ENCODE measurements around the gene MAP2.

MAP2 gene

GRCh38 chr2:209423562-209424198 lies at the start of gene MAP2:
Gene MAP2 (plus strand): TSS chr2:209424047. CDS start chr2:209653171, 229,124 bp downstream.
- peak; percentile 45 for DNase-seq (ENCODE audit: low read depth)

DNA sequence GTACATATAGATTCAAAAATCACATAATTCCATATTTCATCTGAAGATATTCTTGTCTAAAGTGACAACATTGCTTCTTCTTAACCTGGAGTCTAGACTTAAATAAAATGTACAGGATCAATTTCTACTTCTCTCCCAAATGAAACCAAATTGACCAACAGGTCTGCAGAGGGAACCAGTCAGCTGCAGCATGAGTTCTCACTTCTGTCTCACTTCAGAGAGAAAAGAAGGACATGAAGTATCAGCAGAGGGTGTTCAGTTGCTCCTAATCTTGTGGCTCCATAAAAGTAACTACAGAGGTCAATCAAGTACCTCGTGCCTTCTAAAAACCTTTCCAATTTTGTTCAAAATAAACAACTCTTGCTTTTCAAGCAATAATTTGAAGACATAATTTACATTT lies 47.2 kb upstream of the MAP2 start:
- DNase-seq (ENCODE audit: low read depth): no peak

GRCh38 chr2:209380293-209380692 lies 43.6 kb upstream of the MAP2 start:
- DNase-seq (ENCODE audit: low read depth): no peak

GRCh38 chr2:209381091-209381490 lies 42.8 kb upstream of the MAP2 start:
- DNase-seq (ENCODE audit: low read depth): no peak

DNA sequence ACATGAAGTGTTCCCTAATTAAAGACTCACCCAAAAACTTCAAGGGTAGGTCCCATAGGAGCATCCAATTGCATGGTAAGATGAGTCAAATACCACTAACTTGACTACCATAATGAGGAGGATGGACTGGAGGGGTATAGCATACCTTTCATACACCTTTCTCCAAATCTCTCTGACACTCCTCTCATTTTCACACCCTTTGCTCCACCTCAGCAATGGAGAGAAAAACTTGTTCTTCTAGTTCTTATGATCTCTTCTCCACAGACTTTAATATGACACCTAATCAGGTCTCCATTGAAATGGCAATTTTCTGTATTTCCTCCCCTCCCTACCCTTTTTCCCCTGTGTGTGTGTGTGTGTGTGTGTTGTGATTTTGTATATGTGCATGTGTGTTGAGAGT lies 41.1 kb upstream of the MAP2 start:
- DNase-seq (ENCODE audit: low read depth): no peak

DNA sequence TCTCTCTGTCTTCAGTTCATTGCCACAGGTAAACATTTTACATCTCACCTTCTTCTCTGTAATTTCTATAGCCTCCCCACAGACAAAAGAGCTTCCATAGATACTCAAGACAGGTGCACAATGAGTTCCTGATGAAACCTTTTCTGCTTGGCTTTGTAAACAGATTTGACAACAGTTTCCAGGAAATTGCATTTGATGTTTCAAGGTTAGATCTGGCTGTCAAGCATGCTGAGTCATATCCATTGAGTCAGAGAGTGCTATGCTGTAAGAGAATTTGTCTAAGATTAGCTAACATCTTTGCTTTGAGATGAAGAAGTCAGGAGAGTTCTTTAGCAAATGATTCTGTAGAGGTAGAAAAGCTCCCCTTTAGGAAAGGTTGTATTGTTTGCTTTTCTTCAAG lies 40.6 kb upstream of the MAP2 start:
- DNase-seq (ENCODE audit: low read depth): peak; percentile 42

- DNase-seq (ENCODE audit: low read depth): no peak
These were observed 36.5 kb upstream of the MAP2 start for GRCh38 chr2:209387389-209387788.

GRCh38 chr2:209388446-209389037 lies 35.3 kb upstream of the MAP2 start:
- no peak for DNase-seq (ENCODE audit: low read depth)

DNA sequence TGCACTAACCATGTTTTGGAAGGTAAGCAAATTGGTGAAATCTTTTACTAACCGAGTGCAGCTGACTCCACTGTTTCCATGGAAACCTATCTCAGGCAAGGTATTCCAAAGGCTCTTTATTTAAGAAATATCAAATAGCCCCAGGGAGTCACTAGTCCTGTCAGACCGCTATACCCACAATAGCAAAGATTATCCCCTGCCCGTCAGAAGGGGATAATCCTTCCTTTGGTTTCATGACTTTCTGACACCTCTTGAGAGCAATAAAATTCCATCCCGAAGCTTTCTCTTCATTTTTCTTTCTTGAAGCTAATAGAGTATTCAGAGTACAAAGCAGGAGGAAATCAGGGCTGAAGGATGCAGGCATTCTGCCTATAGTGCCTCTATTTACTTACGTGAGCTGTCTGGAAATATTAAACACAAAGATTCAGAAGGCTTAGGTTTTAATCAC lies 34.7 kb upstream of the MAP2 start:
- DNase-seq (ENCODE audit: low read depth): no peak

- no peak for DNase-seq (ENCODE audit: low read depth)
These were observed 33.0 kb upstream of the MAP2 start for GRCh38 chr2:209390839-209391238.

- no peak for DNase-seq (ENCODE audit: low read depth)
These were observed 32.0 kb upstream of the MAP2 start for GRCh38 chr2:209391776-209392401.

GRCh38 chr2:209395229-209395628 lies 28.6 kb upstream of the MAP2 start:
- no peak for DNase-seq (ENCODE audit: low read depth)

GRCh38 chr2:209395652-209396051 lies 28.2 kb upstream of the MAP2 start:
- no peak for DNase-seq (ENCODE audit: low read depth)

DNA sequence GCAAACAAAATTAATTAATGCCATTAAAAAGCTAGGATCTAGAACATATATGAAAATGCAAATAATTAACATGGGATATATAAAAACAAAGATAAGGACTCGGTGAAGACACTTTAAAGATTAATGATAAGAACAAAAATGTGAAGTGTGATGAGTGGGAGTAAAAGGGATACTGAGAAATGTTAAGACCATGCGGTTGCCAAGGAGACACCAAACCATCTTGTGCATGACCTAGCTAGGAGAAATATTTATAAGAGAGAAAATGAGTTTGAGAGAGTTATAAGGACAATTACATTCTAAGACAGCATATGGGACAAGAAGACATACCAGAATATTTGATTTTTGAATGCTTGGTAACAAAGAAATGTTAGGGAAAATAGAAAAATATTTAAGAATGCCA lies 25.4 kb upstream of the MAP2 start:
- DNase-seq (ENCODE audit: low read depth): no peak

GRCh38 chr2:209401788-209402187 lies 22.1 kb upstream of the MAP2 start:
- no peak for DNase-seq (ENCODE audit: low read depth)

- DNase-seq (ENCODE audit: low read depth): no peak
These were observed 12.6 kb upstream of the MAP2 start for GRCh38 chr2:209411296-209411695.

- DNase-seq (ENCODE audit: low read depth): no peak
These were observed 12.1 kb upstream of the MAP2 start for GRCh38 chr2:209411718-209412117.

DNA sequence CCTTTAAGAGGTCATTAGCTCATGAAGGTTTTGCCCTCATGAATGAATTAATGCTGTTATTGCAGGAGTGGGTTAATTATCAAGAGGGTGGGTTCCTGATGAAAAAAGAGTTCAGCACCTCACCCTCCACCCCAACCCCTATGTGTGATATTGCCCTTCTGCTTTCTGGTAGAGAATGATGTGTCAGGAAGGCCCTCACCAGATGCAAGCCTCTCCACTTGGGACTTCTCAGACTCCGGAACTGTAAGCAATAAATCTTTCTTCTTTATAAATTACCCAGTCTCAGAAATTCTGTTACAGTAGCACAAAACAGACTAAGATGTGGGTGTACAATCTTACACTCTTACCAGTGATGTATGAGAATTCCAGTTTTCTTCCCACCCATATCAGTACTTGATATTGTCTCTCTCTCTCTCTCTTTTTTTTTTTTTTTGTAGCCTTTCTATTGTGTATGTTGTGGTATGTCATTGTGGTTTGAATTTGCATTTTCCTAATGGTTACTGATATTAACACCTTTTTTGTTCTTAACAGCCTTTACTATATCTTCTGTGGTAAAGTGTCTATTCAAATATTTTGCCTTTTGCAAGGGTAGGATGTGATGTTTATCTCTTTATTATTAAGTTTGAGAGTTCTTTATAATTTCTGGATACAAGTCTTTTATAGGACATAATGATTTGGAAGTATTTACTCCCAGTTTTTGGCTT lies 10.4 kb upstream of the MAP2 start:
- no peak for DNase-seq (ENCODE audit: low read depth)

DNA sequence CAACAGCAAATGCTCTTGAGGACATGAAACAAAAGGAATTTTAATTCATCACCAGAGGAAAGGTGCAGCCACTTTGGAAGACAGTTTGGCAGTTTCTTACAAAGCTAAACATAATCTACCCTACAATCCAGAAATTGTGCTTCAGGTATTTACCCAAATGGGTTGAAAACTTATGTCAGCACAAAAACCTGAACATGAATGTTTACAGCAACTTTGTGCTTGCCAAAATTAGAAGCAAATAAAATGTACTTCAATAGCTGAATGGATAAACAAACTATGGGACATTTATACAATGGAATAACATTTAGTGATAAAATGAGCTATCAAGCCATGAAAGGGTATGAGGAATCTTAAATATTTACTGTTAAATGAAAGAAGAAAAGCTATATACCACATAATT lies 6.9 kb upstream of the MAP2 start:
- no peak for DNase-seq (ENCODE audit: low read depth)

DNA sequence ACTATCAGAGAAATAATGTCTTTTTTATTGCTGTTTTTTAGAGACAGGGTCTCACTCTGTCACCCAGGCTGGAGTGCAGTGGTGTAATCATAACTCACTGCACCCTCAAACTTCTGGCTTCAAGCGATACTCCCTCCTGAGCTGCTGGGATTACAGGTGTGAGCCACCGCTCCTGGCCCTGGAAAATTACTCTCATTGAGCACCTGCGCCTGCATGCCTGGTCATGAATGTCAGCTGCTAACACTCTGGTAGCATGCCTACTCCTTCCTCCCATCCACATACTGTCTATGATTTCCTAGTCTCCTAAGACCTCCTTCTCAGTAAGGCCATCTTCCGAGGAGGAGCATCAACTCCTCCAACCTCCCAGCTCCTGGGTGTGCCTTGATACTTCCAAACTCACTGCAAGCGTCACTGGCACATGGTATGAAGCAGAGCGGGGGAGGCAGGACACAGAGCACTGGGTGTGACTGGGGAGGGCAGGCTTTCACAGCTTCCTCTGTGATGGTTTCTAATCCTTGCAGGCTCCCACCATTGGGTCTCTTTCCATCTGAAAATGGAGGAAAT lies 1.6 kb upstream of the MAP2 start:
- DNase-seq (ENCODE audit: low read depth): no peak

GRCh38 chr2:209424199-209424701 lies 403 bp downstream of the MAP2 start:
- no peak for DNase-seq (ENCODE audit: low read depth)

GRCh38 chr2:209424781-209425470 lies 1.1 kb downstream of the MAP2 start:
- DNase-seq (ENCODE audit: low read depth): no peak
